Cardiac muscle cell (in vitro differentiated cells and primary cell): ENCODE measurements around the gene HYAL2. TPM values are rescaled to one million over a fixed set of nuclear protein-coding genes. Genes with fewer than 3 reads are reported as not detected.

Source experiments
- DNase-seq, 2 donors: peaks; one replicate each; pipeline versions ENCODE4 v3.0.0 to v3.0.0-alpha.2; 2010 to 2017; ENCODE audit warnings: low read depth in 1 of 2, low spot score in 1 of 2
- H3K27ac ChIP-seq: fragments of 200-600 bp; sonication (generic); 2 replicates; pipeline ENCODE4 v1.5.1; 2016
- H3K27me3 ChIP-seq: fragments of 200-600 bp; sonication (generic); 2 replicates; pipeline ENCODE4 v1.6.0; 2016; ENCODE audit warnings: control low read depth
- H3K36me3 ChIP-seq: fragments of 200-600 bp; sonication (generic); 2 replicates; pipeline ENCODE4 v1.5.1; 2016; ENCODE audit warnings: control low read depth
- H3K4me1 ChIP-seq: fragments of 200-600 bp; sonication (generic); 2 replicates; pipeline ENCODE4 v1.8.1; 2017; ENCODE audit warnings: low read depth, mild to moderate bottlenecking, mixed run types
- H3K4me3 ChIP-seq: fragments of 200-600 bp; sonication (generic); 2 replicates; pipeline ENCODE4 v1.5.1; 2016; ENCODE audit warnings: mild to moderate bottlenecking
- H3K9me3 ChIP-seq: fragments of 200-600 bp; sonication (generic); 2 replicates; pipeline ENCODE4 v1.5.1; 2017; ENCODE audit warnings: low read depth, mild to moderate bottlenecking, control low read depth
- CTCF ChIP-seq: IDR thresholded peaks from 2 replicates; pipeline ENCODE4 v1.5.1; 2012; ENCODE audit warnings: low read depth, mild to moderate bottlenecking, low read length
- polyA plus RNA-seq: library from polyadenylated mRNA; unstranded; fragments of >200 nt; fragmentation: Nextera tagmentation; extraction: Ambion mirVana; gene quantifications from 2 replicates; pipeline ENCODE4 v1.2.1, GENCODE V29; 2016
- total RNA-seq: library from RNA; depleted of rRNA; stranded (reverse); fragments of >200 nt; gene quantifications from 2 replicates; pipeline ENCODE4 v1.2.3, GENCODE V29; 2016

The HYAL2 gene
- total and polyA plus RNA-seq, 2 experiments from 2014 or later: 88.3 to 124 TPM

- peaks cover 21% of the 10 kb centered on the region for H3K4me1 ChIP-seq
- peaks cover 10% of the 10 kb centered on the region for H3K36me3 ChIP-seq
- no peak overlapping the region for H3K27ac ChIP-seq
- H3K9me3 ChIP-seq: no peaks in the 10 kb centered on the region
- no peak for DNase-seq
- no peaks in the 10 kb centered on the region for H3K27me3 ChIP-seq
- peak overlapping the region; percentile 17 for H3K4me3 ChIP-seq
- no peak for TF ChIP-seq CTCF
Measured at GRCh38 chr3:50357481-50357880, 34.9 kb upstream of the HYAL2 start.

- peak in 1 of 2 donors; percentile 25 for DNase-seq
- H3K4me3 ChIP-seq: no peak overlapping the region
- no peak overlapping the region for H3K27ac ChIP-seq
- H3K27me3 ChIP-seq: no peaks in the 10 kb centered on the region
- peaks cover 10% of the 10 kb centered on the region for H3K36me3 ChIP-seq
- no peaks in the 10 kb centered on the region for H3K9me3 ChIP-seq
- H3K4me1 ChIP-seq: peaks cover 21% of the 10 kb centered on the region
- no peak for TF ChIP-seq CTCF
Measured at GRCh38 chr3:50356553-50356952, 34.0 kb upstream of the HYAL2 start.

- Histone ChIP-seq H3K36me3 (peaks cover 10% of the 10 kb centered on the region), H3K9me3 (no peaks in the 10 kb centered on the region), H3K27ac (no peak overlapping the region), H3K4me3 (no peak overlapping the region), H3K4me1 (peaks cover 24% of the 10 kb centered on the region), H3K27me3 (no peaks in the 10 kb centered on the region)
- no peak for DNase-seq
- no peak for TF ChIP-seq CTCF
Measured at GRCh38 chr3:50355829-50356552, 33.4 kb upstream of the HYAL2 start.

GRCh38 chr3:50354850-50355249 lies 32.3 kb upstream of the HYAL2 start:
- DNase-seq: no peak
- no peak overlapping the region for H3K27ac ChIP-seq
- no peaks in the 10 kb centered on the region for H3K27me3 ChIP-seq
- H3K36me3 ChIP-seq: peaks cover 10% of the 10 kb centered on the region
- no peak for TF ChIP-seq CTCF
- peaks cover 28% of the 10 kb centered on the region for H3K4me1 ChIP-seq
- no peak overlapping the region for H3K4me3 ChIP-seq
- no peaks in the 10 kb centered on the region for H3K9me3 ChIP-seq

GRCh38 chr3:50354186-50354764 lies 31.7 kb upstream of the HYAL2 start:
- DNase-seq: no peak
- H3K27me3 ChIP-seq: no peaks in the 10 kb centered on the region
- no peaks in the 10 kb centered on the region for H3K9me3 ChIP-seq
- H3K27ac ChIP-seq: no peak overlapping the region
- TF ChIP-seq CTCF: no peak
- H3K4me3 ChIP-seq: no peak overlapping the region
- H3K36me3 ChIP-seq: peaks cover 10% of the 10 kb centered on the region
- H3K4me1 ChIP-seq: peaks cover 28% of the 10 kb centered on the region
